T-helper 1 cell treated with Interleukin-12 subunit alpha and Interleukin-12 subunit beta and Interleukin-4 antibody, amounts not matched to agents 30 μg/mL and 1 μg/mL, for 36 hours (primary cell): ENCODE measurements around the gene CSRP3.

Experiments used
- H3K27ac Mint-ChIP-seq: one replicate; pipeline ENCODE4 v1.8.0; 2021; ENCODE audit warnings: mild to moderate bottlenecking, mixed read lengths
- H3K27me3 Mint-ChIP-seq: one replicate; pipeline ENCODE4 v1.8.0; 2021; ENCODE audit warnings: low read depth, mixed read lengths
- H3K36me3 Mint-ChIP-seq: one replicate; pipeline ENCODE4 v1.8.0; 2021; ENCODE audit warnings: low read depth, mixed read lengths
- H3K4me1 Mint-ChIP-seq: one replicate; pipeline ENCODE4 v1.8.0; 2021; ENCODE audit warnings: low read depth, mixed read lengths
- H3K4me3 Mint-ChIP-seq: one replicate; pipeline ENCODE4 v1.8.0; 2021; ENCODE audit warnings: mild to moderate bottlenecking, moderate library complexity, mixed read lengths
- H3K9me3 Mint-ChIP-seq: one replicate; pipeline ENCODE4 v1.8.0; 2021; ENCODE audit warnings: mixed read lengths

CSRP3 gene

DNA sequence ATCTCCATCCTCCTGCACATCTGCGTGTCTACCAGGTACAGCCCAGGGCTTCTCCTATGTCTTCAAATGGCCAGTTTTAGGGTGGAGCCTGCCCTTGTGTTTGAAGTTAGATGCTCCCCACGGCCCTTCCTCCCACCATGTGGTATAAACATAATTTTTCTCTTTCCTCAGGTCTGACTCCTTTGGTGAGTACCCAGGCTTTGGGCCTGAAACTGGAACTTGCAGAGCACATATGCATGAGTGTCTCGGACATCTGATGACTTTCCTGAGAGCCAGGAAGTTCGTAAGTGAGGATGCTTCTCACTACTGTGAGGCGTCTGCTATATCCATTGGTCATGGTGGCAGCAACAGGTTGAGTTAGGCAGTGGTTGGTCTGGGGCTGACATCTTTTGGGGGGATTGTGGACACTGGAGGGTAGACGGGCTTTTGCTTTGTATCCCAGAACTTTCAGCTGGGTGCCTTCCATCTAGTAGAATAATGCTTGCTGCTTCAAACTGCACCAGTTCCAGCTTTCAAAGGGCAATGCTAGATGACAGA, 16.2 kb downstream of the CSRP3 start:
- Mint-ChIP-seq H3K27me3 (no peaks in the 10 kb centered on the region), H3K9me3 (no peaks in the 10 kb centered on the region), H3K36me3 (no peaks in the 10 kb centered on the region), H3K4me3 (no peak overlapping the region), H3K4me1 (no peaks in the 10 kb centered on the region), H3K27ac (no peak overlapping the region)

DNA sequence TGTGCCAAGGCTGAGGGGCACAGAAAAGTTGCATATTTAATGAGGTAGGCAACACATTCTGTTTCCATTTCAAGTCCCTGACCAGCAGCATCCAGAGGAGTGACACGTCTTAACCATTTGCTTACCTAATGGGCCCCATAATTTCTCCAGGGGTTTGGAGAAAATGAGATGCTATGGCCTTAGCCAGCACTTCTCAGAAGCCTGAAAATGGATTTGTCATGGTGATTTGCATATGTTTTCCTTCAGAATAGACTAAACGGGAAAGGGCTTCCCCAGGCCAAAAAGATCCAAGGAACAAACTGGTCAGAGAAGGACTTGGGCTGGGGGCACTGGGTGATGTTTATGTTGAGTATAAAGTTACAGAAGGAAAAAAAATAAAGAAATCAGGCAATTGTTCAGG, 16.7 kb downstream of the CSRP3 start:
- H3K4me1 Mint-ChIP-seq, result no peaks in the 10 kb centered on the region
- H3K9me3 Mint-ChIP-seq, result no peaks in the 10 kb centered on the region
- no peaks in the 10 kb centered on the region for H3K27me3 Mint-ChIP-seq
- peaks cover 2% of the 10 kb centered on the region for H3K36me3 Mint-ChIP-seq
- no peak overlapping the region for H3K27ac Mint-ChIP-seq
- H3K4me3 Mint-ChIP-seq, result no peak overlapping the region

DNA sequence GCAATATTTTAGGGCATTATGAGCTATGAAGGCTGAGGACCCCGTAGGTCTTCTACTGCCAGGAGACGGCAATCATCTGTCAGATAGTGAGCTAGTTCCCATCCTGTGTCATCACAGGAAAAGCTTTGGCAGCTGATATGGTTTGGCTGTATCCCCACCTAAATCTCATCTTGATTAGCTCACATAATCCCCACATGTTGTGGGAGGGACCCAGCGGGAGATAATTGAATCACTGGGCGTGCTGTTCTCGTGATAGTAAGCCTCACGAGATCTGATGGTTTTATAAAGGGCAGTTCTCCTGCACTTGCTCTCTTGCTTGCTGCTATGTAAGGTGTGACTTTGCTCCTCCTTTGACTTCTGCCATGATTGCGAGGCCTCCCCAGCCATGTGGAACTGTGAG, 18.1 kb downstream of the CSRP3 start:
- Mint-ChIP-seq H3K4me3 (no peak overlapping the region), H3K36me3 (peaks cover 2% of the 10 kb centered on the region), H3K27ac (no peak overlapping the region), H3K27me3 (no peaks in the 10 kb centered on the region), H3K4me1 (no peaks in the 10 kb centered on the region), H3K9me3 (no peaks in the 10 kb centered on the region)

DNA sequence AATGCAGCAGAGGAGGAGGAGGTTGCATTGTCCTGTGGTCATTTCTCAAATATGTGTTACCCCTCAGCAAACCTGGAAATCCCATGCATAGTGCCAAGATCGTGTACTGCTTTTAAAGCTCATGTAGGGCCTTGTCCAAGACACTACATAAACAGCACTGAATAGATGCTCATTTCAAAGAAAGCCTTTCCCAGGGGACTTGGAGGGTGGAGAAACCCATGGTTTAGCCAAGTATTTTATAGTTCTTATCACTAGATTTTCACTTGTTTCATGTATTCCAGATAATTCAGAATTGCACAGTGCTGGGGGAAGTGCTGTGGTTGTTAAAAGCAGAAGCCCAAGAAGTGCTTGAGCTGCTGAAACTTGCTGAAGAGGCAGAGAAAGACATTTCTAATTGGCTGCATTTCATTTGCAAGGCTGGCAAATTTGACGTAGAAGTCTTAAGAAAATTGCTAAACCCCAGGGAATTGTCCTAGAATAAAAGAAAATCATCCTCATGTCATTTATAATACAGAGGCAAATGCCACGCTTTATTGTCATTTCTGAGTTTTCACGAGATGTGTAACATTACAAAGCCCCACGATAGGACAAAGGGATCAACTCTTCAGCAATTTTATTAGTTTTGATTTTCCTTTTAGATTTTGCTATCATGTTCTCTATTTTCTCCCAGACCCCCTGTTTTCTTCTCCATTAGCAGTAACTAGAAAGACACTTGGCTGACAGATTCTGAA, 20.1 kb downstream of the CSRP3 start:
- Mint-ChIP-seq H3K27ac (no peak overlapping the region), H3K4me3 (no peak overlapping the region), H3K4me1 (no peaks in the 10 kb centered on the region), H3K27me3 (no peaks in the 10 kb centered on the region), H3K36me3 (peaks cover 2% of the 10 kb centered on the region), H3K9me3 (no peaks in the 10 kb centered on the region)

DNA sequence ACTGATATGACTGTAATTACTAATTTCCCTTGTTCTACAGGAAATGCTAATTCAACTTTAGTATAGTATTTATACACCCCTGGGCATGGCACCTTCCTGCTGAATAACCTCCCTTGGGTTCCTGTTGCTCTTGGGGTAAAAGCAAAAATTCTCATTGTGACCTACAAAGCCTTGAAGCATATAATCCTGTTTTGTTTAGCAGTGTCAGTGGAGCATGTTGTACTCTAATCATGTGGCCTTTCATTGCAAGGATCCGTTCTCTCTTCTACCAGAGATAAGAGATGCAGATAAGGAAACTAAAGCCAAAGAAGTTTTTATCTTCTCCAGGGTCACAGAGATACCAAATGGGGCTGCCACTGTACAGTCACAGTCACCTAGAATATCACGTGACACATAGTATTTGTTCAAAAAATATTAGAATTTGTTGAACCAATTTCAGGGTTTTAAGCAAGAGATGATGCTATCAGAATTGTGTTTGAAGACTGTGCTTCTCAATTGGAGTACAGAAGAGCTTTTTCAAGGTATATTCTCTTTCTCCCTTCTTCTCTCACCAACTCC, 25.1 kb downstream of the CSRP3 start:
- Mint-ChIP-seq H3K9me3 (no peaks in the 10 kb centered on the region), H3K36me3 (peaks cover 24% of the 10 kb centered on the region), H3K4me3 (no peak overlapping the region), H3K4me1 (no peaks in the 10 kb centered on the region), H3K27ac (no peak overlapping the region), H3K27me3 (no peaks in the 10 kb centered on the region)

DNA sequence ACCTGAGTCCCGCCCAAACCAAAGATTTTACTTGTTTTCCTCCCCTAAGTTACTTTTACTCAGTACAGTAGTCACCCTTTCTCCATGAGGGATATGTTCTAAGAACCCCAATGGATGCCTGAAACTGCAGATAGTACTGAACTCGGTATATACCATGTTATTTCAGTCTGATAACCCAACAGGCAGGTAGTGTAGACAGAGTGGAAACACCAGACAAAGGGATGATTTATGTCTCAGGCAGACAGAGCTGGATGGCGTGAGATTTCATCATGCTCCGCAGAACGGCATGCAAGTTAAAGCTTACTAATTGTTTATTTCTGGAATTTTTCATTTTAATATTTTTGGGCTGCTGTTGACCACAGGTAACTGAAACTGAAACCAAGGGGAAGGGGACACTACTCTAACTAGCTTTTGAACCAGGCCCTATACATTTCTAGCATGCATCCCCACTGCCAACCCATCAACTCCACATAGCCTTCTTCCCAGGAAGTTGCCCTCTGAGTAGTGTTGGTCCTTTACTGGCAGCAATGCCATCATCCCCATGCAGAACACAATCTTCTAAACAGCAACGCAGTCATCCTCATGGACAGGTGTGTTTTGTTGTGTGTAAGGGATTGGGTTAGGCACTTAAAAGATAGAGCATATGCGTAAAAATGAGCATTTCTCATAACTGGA, 27.7 kb downstream of the CSRP3 start:
- no peaks in the 10 kb centered on the region for H3K27me3 Mint-ChIP-seq
- H3K27ac Mint-ChIP-seq, result no peak overlapping the region
- H3K36me3 Mint-ChIP-seq, result peaks cover 33% of the 10 kb centered on the region
- H3K4me3 Mint-ChIP-seq, result no peak overlapping the region
- H3K9me3 Mint-ChIP-seq, result no peaks in the 10 kb centered on the region
- no peaks in the 10 kb centered on the region for H3K4me1 Mint-ChIP-seq

DNA sequence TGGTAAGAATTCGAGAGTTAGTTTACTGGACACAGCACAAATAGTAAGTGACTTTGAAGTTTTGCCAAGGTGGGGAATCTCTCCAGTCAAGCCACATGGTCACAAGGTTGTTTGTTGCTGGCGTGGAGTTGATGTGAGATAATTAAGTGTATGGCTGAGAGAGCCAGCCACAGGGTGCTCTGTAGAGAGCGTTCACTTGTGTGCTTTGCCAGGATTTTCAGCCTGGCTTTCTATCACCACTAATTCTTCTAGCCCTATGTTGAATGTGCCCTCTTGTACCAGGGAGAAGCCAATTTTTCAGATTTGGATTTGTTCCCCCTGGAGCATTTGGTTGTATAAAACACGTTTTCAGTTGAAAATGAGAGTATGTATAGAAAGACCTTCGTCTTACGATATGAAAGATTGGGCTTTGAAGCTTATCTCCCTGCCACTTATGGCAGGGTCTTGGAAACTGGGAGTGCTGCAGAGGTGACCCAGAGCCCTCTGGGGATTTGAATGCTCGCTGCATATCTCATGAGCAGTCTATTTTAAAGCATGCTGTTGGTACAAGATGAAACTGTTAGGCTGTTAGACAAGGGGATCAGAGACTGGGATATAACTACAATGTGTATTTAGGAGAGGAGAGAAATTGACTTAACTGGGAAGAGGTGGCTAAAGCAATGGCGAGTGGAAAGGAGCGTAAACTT, 28.6 kb downstream of the CSRP3 start:
- Mint-ChIP-seq H3K27me3 (no peaks in the 10 kb centered on the region), H3K27ac (no peak overlapping the region), H3K4me3 (no peak overlapping the region), H3K36me3 (peaks cover 41% of the 10 kb centered on the region), H3K9me3 (no peaks in the 10 kb centered on the region), H3K4me1 (no peaks in the 10 kb centered on the region)

DNA sequence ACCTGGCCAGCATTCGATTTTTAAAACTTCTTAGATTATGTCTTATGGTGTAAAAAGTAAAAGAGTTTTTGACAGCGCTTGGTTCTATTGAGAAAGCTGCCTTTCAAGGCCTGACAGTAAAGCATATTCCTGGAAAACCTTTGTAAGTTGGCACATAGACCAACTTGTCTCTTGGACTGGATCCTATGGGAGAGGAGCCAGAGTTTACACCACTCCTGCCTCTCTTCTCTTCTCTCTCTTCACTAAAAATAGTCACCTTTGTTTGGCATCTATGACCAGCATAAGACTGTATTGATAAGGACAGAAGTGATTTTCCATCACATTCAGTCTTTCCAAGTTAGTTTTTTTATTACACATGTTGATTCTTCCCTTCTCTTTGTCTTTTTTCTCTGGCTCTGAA, 33.7 kb downstream of the CSRP3 start:
- H3K4me1 Mint-ChIP-seq, result peaks cover 3% of the 10 kb centered on the region
- H3K27me3 Mint-ChIP-seq, result no peaks in the 10 kb centered on the region
- peaks cover 49% of the 10 kb centered on the region for H3K36me3 Mint-ChIP-seq
- H3K9me3 Mint-ChIP-seq, result no peaks in the 10 kb centered on the region
- no peak overlapping the region for H3K4me3 Mint-ChIP-seq
- H3K27ac Mint-ChIP-seq, result no peak overlapping the region

DNA sequence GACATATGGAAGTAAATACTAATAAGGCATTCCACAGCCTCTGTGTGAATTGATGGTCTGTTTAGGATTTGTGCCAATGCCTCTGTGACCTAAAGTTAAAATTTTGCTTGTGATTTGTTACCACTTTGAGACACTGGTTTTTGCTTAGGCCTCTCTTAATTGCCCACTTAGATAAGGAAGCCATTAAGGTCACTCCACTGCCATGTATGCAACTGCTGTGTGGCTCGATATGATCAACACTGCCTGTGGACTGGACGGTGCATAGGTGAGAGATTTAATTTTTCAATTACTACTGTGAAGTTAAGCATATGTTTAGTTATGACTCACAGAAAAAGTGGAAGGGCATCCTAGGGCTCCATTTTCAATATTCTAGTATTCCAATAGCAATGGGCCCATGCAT, 36.9 kb downstream of the CSRP3 start:
- Mint-ChIP-seq H3K27ac (no peak overlapping the region), H3K27me3 (no peaks in the 10 kb centered on the region), H3K36me3 (peaks cover 45% of the 10 kb centered on the region), H3K4me3 (no peak overlapping the region), H3K9me3 (no peaks in the 10 kb centered on the region), H3K4me1 (peaks cover 7% of the 10 kb centered on the region)

DNA sequence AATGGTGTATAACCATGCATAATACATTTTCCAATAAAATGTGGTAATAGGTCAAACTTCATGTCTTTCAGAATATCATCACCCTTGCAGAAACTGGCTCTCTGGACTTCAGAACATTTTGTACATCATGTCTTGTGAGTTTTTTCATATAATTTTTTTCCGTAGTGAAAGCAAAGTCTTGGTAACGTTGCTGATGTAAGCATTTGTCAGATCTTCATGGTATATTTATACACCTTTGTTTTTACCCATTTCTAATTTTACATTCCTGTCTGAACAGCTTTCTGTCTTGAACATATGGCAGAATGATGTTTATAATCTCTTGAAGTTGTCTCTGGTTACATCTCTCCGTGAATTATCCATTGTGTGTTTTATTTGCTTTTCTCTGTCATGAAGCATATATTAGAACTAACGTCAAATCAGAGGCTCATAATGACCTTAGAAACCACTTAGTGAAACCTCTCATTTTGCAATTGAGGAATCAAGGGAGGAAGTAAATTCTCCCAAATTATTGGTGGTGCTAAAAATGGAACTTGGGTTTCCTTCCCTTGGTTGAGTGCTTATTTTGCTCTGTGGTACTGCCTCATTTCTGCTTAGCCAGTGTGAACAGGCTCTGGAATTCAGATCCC, 37.4 kb downstream of the CSRP3 start:
- peaks cover 47% of the 10 kb centered on the region for H3K36me3 Mint-ChIP-seq
- no peaks in the 10 kb centered on the region for H3K27me3 Mint-ChIP-seq
- peaks cover 7% of the 10 kb centered on the region for H3K4me1 Mint-ChIP-seq
- no peak overlapping the region for H3K4me3 Mint-ChIP-seq
- H3K9me3 Mint-ChIP-seq, result no peaks in the 10 kb centered on the region
- no peak overlapping the region for H3K27ac Mint-ChIP-seq

DNA sequence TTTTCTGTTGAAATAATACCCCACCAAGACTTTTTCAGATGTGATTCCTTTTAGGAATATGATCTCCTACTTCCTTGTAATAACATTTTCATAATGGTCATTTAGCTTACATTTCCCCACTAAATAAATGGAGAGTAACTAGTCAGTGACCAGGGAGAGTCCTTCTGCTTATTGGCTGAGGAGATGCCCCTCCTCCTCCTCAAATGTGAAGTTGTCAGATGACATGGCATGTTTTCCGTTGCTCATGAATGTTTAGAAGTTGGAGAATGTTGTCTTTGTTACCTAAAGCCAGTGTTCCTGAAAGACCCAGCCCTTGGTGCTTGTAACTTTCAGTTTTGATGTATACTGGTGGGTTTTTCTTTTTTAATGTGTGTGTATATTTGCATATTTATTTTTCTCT, 38.2 kb downstream of the CSRP3 start:
- peaks cover 7% of the 10 kb centered on the region for H3K4me1 Mint-ChIP-seq

DNA sequence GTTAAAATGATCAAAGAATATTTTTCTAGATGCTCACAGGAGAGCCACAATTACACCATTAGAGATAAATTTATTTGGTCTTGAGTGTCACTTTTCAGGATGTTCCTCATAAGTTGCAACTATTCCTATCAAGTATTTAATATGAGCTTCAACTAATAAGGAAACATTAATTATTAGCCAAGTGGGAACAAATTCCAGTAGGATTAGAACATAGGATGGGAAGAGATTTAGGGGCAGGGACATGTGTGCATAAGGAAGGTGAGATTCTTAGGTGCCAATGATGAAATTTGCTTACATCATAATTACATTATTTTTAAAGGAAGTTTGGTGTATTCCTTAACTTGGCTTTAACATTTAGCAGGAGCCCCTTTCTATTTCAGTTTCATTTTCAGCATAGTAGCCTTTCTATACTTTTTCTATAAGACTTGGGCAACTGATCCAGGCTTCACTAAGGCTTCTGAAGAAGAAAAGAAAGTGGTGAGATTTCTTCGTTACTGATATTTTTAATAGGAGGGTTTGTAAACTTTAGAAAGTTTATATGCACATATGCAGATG, 38.8 kb downstream of the CSRP3 start:
- peaks cover 7% of the 10 kb centered on the region for H3K4me1 Mint-ChIP-seq
- no peaks in the 10 kb centered on the region for H3K27me3 Mint-ChIP-seq
- H3K27ac Mint-ChIP-seq, result no peak overlapping the region
- H3K4me3 Mint-ChIP-seq, result no peak overlapping the region
- H3K9me3 Mint-ChIP-seq, result no peaks in the 10 kb centered on the region
- peaks cover 39% of the 10 kb centered on the region for H3K36me3 Mint-ChIP-seq

More for the DNA sequence above, 38.2 kb downstream of the CSRP3 start:
- Mint-ChIP-seq H3K4me3 (no peak overlapping the region), H3K9me3 (no peaks in the 10 kb centered on the region), H3K36me3 (peaks cover 44% of the 10 kb centered on the region), H3K27me3 (no peaks in the 10 kb centered on the region), H3K27ac (no peak overlapping the region)

DNA sequence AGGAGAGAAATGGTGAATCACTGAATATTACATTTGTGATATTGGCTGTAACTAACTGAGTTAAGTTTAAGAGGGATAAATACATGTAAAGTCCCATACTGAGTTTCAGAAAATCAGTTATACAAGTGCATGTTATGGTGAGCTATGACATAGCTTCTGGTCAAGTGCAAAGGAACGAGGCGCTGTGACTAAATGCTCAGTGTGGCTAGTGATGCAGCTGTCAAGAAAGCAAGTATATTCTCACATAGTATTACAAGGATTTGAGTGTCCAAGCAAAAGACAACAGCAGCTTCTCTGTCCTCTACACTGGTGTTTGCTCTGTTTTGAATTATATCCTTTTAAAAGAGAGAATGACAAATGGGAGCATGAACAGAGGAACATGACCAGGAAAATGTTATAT, 40.1 kb downstream of the CSRP3 start:
- no peak overlapping the region for H3K27ac Mint-ChIP-seq
- peaks cover 7% of the 10 kb centered on the region for H3K4me1 Mint-ChIP-seq
- peaks cover 40% of the 10 kb centered on the region for H3K36me3 Mint-ChIP-seq
- no peak overlapping the region for H3K4me3 Mint-ChIP-seq
- H3K27me3 Mint-ChIP-seq, result no peaks in the 10 kb centered on the region
- no peaks in the 10 kb centered on the region for H3K9me3 Mint-ChIP-seq

DNA sequence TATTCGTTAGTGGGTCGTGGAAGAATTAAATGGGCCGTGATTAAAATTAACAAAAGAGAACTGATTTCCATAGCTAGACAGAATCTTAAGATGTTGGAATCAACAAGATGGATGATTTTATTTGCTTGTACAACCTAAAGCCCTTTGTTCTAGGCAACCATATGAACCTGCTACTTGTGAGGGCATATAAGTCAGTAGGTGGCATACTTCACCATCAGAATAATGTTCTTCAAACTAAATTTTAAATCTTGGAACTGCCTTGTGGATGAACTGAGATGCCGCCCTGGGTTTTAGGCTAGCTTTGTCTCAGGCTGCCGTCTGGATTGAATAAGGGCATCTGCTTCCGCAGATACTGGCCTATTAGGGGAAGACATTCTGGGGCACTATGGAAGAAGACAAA, 40.9 kb downstream of the CSRP3 start:
- Mint-ChIP-seq H3K36me3 (peaks cover 39% of the 10 kb centered on the region), H3K27me3 (no peaks in the 10 kb centered on the region), H3K4me3 (no peak overlapping the region), H3K4me1 (peaks cover 7% of the 10 kb centered on the region), H3K27ac (no peak overlapping the region), H3K9me3 (no peaks in the 10 kb centered on the region)
